LNCAP (cell line): Measurements from ENCODE around the gene NETO2.

Experiments used
- CTCF ChIP-seq: fragments of 450-650 bp; IDR thresholded peaks from 2 replicates; pipeline ENCODE4 v1.5.1; 2017; ENCODE audit warnings: mild to moderate bottlenecking

Gene NETO2

DNA sequence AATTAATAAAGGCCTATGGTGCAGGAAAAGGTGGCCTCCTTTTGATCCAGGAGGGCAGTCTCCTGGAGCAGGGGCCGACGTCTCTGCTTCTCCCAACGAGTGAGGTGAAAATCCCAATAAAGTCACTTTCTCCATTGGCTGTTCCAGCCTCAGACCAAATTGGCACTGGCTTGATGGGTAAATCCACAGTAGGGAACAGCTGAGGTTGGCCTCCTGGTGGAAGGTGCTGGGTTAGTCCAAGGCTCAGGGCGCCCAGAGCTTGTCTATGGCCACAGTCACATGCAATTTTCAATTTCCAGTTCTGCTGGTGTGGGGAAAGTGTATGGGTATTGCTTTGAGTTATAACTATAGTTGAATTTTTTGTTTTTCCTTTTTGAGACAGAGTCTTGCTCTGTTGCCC is 79.0 kb downstream of the NETO2 start:
- no peak for TF ChIP-seq CTCF

DNA sequence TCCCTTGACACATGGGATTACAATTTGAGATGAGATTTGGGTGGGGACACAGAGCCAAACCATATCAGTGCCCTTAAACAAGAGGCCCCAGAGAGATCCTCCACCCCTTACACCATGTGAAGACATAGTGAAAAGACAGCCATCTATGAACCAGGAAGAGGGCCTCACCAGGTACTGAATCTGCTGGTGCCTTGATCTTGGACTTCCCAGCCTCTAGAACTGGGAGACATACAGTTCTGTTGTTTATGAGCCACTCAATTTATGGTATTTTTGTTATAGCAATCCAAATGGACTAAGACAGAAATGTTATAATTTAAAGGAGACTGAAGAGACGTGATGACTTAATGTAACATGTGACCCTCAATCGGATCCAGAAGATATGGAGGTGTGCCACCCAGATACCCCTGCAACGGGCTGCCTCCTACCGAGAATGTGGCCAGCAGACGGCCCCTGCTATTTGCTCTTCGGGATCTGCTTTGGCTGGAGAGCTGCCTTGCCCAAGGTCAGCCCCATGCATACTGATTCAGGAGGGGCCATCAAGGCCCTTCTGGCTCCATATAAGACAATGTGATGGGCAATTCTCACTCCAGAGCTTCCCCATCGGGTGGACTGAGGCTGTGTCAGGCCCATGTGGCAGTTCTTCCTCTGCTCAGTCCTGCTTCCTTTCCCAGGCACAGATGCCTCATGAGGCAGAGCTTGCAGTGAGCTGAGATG is 80.6 kb downstream of the NETO2 start:
- no peak for TF ChIP-seq CTCF

GRCh38 chr16:47061204-47061603 is 82.5 kb downstream of the NETO2 start:
- no peak for TF ChIP-seq CTCF

GRCh38 chr16:47060596-47060995 is 83.1 kb downstream of the NETO2 start:
- no peak for TF ChIP-seq CTCF

DNA sequence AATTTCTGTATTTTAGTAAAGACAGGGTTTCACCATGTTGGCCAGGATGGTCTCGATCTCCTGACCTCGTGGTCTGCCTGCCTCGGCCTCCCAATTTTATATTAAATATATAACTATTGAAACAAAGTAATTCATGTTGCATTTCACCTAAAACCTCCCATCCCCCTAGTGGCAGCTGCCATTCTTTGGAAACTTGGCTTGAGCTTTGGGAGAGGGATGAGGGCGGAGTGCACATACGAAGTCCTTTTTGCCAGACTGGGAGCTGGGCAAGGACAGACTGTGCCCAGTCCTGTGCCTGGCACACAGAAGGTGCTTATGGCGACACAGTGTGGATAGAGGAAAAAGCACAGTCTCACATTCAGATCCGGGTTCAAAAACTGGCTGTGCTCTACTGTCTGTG is 83.8 kb downstream of the NETO2 start:
- no peak for TF ChIP-seq CTCF

- TF ChIP-seq CTCF = no peak
Measured at GRCh38 chr16:47058295-47059086, 85.3 kb downstream of the NETO2 start.

DNA sequence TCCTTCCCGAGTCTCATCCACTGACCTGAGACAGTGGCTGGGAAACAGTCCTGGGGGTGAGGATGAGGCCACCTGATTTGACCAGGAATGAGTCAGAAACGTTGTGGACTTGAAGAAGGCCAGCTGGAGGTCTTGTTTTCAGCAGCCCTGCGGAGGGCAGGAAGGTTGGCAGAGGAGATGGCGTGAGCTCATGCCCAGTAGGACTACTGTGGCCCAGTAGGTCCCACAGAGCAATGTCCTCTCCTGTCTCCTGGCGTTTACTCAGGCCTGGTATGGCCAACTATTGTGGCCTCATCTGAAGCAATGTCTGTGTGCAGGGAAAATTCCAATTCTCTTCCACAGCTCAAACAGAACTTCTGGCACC is 86.1 kb downstream of the NETO2 start:
- no peak for TF ChIP-seq CTCF
